ENCODE measurements around the gene RAVER1. TPM values are rescaled to one million over a fixed set of nuclear protein-coding genes. Genes with fewer than 3 reads are reported as not detected.

Gene RAVER1
- total and polyA plus RNA-seq, 2 donors (not counting 3 experiments of a cell fraction or from before 2014, with no cell fraction given) = 5.2 to 47.6 TPM

DNA sequence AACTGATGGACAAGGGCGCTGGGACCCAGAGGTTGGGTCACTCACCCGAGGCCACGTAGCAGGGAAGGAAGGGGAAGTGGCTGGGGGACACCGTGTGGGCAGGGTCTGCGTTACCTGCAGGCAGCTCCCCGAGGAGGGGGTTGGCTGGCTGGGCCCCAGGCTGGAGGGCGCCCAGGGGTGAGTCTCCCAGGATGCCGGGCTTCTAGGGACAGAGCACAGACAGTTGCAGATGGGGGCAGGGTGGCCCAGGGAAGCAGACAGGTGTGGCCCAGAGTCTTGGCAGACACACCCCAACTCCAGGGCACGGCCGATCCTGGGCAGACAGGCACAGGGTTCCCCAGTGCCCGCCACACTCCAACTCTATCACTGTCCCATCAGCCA lies 11.9 kb downstream of the RAVER1 start:
- FAIRE-seq = no peak
- TF ChIP-seq POLR2A (IDR thresholded peaks at IDR 0.05; ENCODE audit: low read depth, low read length) (no peak), MAX (IDR thresholded peaks at IDR 0.05; ENCODE audit: insufficient read depth, insufficient read length) (no peak)
- TF ChIP-seq, protein P1, sequence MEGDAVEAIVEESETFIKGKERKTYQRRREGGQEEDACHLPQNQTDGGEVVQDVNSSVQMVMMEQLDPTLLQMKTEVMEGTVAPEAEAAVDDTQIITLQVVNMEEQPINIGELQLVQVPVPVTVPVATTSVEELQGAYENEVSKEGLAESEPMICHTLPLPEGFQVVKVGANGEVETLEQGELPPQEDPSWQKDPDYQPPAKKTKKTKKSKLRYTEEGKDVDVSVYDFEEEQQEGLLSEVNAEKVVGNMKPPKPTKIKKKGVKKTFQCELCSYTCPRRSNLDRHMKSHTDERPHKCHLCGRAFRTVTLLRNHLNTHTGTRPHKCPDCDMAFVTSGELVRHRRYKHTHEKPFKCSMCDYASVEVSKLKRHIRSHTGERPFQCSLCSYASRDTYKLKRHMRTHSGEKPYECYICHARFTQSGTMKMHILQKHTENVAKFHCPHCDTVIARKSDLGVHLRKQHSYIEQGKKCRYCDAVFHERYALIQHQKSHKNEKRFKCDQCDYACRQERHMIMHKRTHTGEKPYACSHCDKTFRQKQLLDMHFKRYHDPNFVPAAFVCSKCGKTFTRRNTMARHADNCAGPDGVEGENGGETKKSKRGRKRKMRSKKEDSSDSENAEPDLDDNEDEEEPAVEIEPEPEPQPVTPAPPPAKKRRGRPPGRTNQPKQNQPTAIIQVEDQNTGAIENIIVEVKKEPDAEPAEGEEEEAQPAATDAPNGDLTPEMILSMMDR (IDR thresholded peaks at IDR 0.05; ENCODE audit: extremely low read depth in 1 of 2, insufficient read depth in 1 of 2, low read depth in 1 of 2, low read length in 2 of 2) = no peak
- Histone ChIP-seq H3K4me1 (ENCODE audit: control insufficient read depth, extremely low read depth, insufficient read depth, low read length) (no peaks in the 10 kb centered on the region), H3K27me3 (ENCODE audit: control insufficient read depth in 2 of 2, insufficient read depth in 2 of 2, low read length in 2 of 2) (no peaks in the 10 kb centered on the region), H3K9me1 (replicated peaks; ENCODE audit: control insufficient read depth, extremely low read depth, insufficient read depth, low read length) (no peaks in the 10 kb centered on the region), H3K9me3 (replicated peaks; ENCODE audit: control insufficient read depth, insufficient read depth, low read length) (no peaks in the 10 kb centered on the region), H4K20me1 (replicated peaks; ENCODE audit: control insufficient read depth, extremely low read depth, insufficient read depth, low read length) (no peaks in the 10 kb centered on the region), H3K4me3 (replicated peaks in 1 of 3; ENCODE audit: insufficient read depth in 1 of 3, low read depth in 1 of 3, low read length in 3 of 3) (no peak overlapping the region), H3K36me3 (ENCODE audit: control insufficient read depth in 2 of 2, extremely low read depth in 1 of 2, insufficient read depth in 2 of 2, low read length in 2 of 2) (peaks cover 9 to 48% of the 10 kb centered on the region in 2 experiments), H2AFZ (ENCODE audit: low read depth, low read length) (no peak overlapping the region), H3K27ac (ENCODE audit: insufficient read depth, low read depth, low read length) (no peak overlapping the region), H3K9ac (replicated peaks; ENCODE audit: extremely low read depth, insufficient read depth, low read length) (no peak overlapping the region), H3K79me2 (ENCODE audit: control insufficient read depth, insufficient read depth, low read length) (no peaks in the 10 kb centered on the region), H3K4me2 (ENCODE audit: insufficient read depth, low read length) (no peak overlapping the region)
- BruUV-seq (replicated peaks) = no TSS peak
- no peak for DNase-seq (ENCODE audit: low read depth, low spot score)
- intact Hi-C loops (cut with micrococcal nuclease) = no loop called here
- dilution Hi-C loops (cut with MboI; ENCODE audit: extremely low pct_ligation_motif_present, low sequenced_read_pairs) = no loop called here
- ChIA-PET CTCF (interaction anchor here (1.9 kb wide), 1 partner anchor 52 kb away, joined by 5 read pairs; no protein-coding TSS in a partner anchor), POLR2A (no interaction called here)

- dilution Hi-C loops (cut with MboI; ENCODE audit: extremely low pct_ligation_motif_present, low sequenced_read_pairs) (no loop called here), intact Hi-C loops (cut with micrococcal nuclease) (no loop called here)
- FAIRE-seq (no peak), DNase-seq (ENCODE audit: low read depth, low spot score) (no peak)
- Histone ChIP-seq H3K27me3 (ENCODE audit: control insufficient read depth in 2 of 2, insufficient read depth in 2 of 2, low read length in 2 of 2) (no peaks in the 10 kb centered on the region), H2AFZ (ENCODE audit: low read depth, low read length) (no peak overlapping the region), H3K9ac (replicated peaks; ENCODE audit: extremely low read depth, insufficient read depth, low read length) (no peak overlapping the region), H3K4me1 (ENCODE audit: control insufficient read depth, extremely low read depth, insufficient read depth, low read length) (no peaks in the 10 kb centered on the region), H3K36me3 (ENCODE audit: control insufficient read depth in 2 of 2, extremely low read depth in 1 of 2, insufficient read depth in 2 of 2, low read length in 2 of 2) (peaks cover 6 to 48% of the 10 kb centered on the region in 2 experiments), H3K79me2 (ENCODE audit: control insufficient read depth, insufficient read depth, low read length) (no peaks in the 10 kb centered on the region), H3K9me3 (replicated peaks; ENCODE audit: control insufficient read depth, insufficient read depth, low read length) (no peaks in the 10 kb centered on the region), H3K27ac (ENCODE audit: insufficient read depth, low read depth, low read length) (no peak overlapping the region), H3K4me3 (replicated peaks in 1 of 3; ENCODE audit: insufficient read depth in 1 of 3, low read depth in 1 of 3, low read length in 3 of 3) (no peak overlapping the region), H3K4me2 (ENCODE audit: insufficient read depth, low read length) (no peak overlapping the region), H4K20me1 (replicated peaks; ENCODE audit: control insufficient read depth, extremely low read depth, insufficient read depth, low read length) (no peaks in the 10 kb centered on the region), H3K9me1 (replicated peaks; ENCODE audit: control insufficient read depth, extremely low read depth, insufficient read depth, low read length) (no peaks in the 10 kb centered on the region)
- BruUV-seq (replicated peaks) = no TSS peak
- ChIA-PET POLR2A (interaction anchor here (0.7 kb wide), 2 partner anchors 13 to 321 kb away, joined by 4 to 5 read pairs; partner anchors contain the start of gene RAVER1), CTCF (interaction anchor here (1.9 to 2.4 kb wide), 2 partner anchors 10 to 51 kb away, joined by 5 to 6 read pairs; no protein-coding TSS in a partner anchor)
- TF ChIP-seq POLR2A (IDR thresholded peaks at IDR 0.05; ENCODE audit: low read depth, low read length) (no peak), FOS (IDR thresholded peaks at IDR 0.05; ENCODE audit: borderline replicate concordance, insufficient read depth, low read length) (no peak), GATA2 (IDR thresholded peaks at IDR 0.05; ENCODE audit: insufficient read depth, insufficient read length, low read depth, low read length) (no peak), MYC (IDR thresholded peaks at IDR 0.05; ENCODE audit: low read depth, low read length) (no peak), EZH2 (IDR thresholded peaks at IDR 0.05; ENCODE audit: borderline replicate concordance, low read depth, low read length, severe bottlenecking) (no peak), MAX (IDR thresholded peaks at IDR 0.05; ENCODE audit: insufficient read depth, insufficient read length) (no peak), POLR2AphosphoS5 (IDR thresholded peaks at IDR 0.05; ENCODE audit: insufficient read depth, low read depth, low read length) (no peak), JUN (IDR thresholded peaks at IDR 0.05; ENCODE audit: borderline replicate concordance, insufficient read depth, insufficient read length, low read depth) (no peak)
- TF ChIP-seq, protein P1 (IDR thresholded peaks at IDR 0.05; ENCODE audit: extremely low read depth in 1 of 2, insufficient read depth in 1 of 2, low read depth in 1 of 2, low read length in 2 of 2) = no peak
Measured at GRCh38 chr19:10320602-10321416, 12.5 kb downstream of the RAVER1 start.

All from endothelial cell of umbilical vein (primary cell).